Measurements from ENCODE around the gene COL5A1. TPM values are rescaled to one million over a fixed set of nuclear protein-coding genes. Genes with fewer than 3 reads are reported as not detected.
A peak's percentile ranks its signal among the peaks of the same experiment; 100 is the strongest.

Gene COL5A1
- total RNA-seq, 6 donors from 2014 or later: 7.5 to 75.4 (median 27.4) TPM

- H3K9me3 ChIP-seq: no peaks in the 10 kb centered on the region
- H3K4me1 ChIP-seq: no peaks in the 10 kb centered on the region
- TF ChIP-seq CTCF (IDR thresholded peaks at IDR 0.05) (no peak), POLR2A (IDR thresholded peaks at IDR 0.05) (no peak), POLR2AphosphoS5 (IDR thresholded peaks at IDR 0.05) (no peak), EP300 (IDR thresholded peaks at IDR 0.05) (no peak)
- peaks cover 0 to 3% (median 0%) of the 10 kb centered on the region in 4 donors for H3K36me3 ChIP-seq
- 73 to 94% methylated on average over 14 to 34 of the region's 34 CpGs for WGBS, 2 donors
- H3K4me3 ChIP-seq: no peak overlapping the region
- H3K27ac ChIP-seq: no peak overlapping the region
- ATAC-seq (ENCODE audit: low FRiP score in 2 of 2): no peak
- peak in 1 of 2 donors; percentile 74 for DNase-seq
- H3K27me3 ChIP-seq: no peaks in the 10 kb centered on the region
These were observed 197.2 kb downstream of the COL5A1 start for GRCh38 chr9:134838651-134839454.

GRCh38 chr9:134839455-134840125 is 198.0 kb downstream of the COL5A1 start:
- TF ChIP-seq EP300 (IDR thresholded peaks at IDR 0.05) (no peak), POLR2A (IDR thresholded peaks at IDR 0.05) (no peak), POLR2AphosphoS5 (IDR thresholded peaks at IDR 0.05) (no peak), CTCF (IDR thresholded peaks at IDR 0.05) (no peak)
- no peaks in the 10 kb centered on the region for H3K27me3 ChIP-seq
- H3K4me1 ChIP-seq: no peaks in the 10 kb centered on the region
- 91% methylated on average over 20 of the region's 21 CpGs; no CpG with 5 or more reads in 1 of the 2 donors for WGBS, 2 donors
- peaks cover 0 to 3% (median 0%) of the 10 kb centered on the region in 4 donors for H3K36me3 ChIP-seq
- no peak overlapping the region for H3K27ac ChIP-seq
- DNase-seq (peak in 1 of 2 donors; percentile 56), ATAC-seq (ENCODE audit: low FRiP score in 2 of 2) (no peak)
- no peak overlapping the region for H3K4me3 ChIP-seq
- no peaks in the 10 kb centered on the region for H3K9me3 ChIP-seq

GRCh38 chr9:134840511-134840910 is 198.9 kb downstream of the COL5A1 start:
- no peaks in the 10 kb centered on the region for H3K9me3 ChIP-seq
- H3K36me3 ChIP-seq: peaks cover 0 to 3% (median 0%) of the 10 kb centered on the region in 4 donors
- no peak overlapping the region for H3K4me3 ChIP-seq
- TF ChIP-seq EP300 (IDR thresholded peaks at IDR 0.05) (no peak), POLR2AphosphoS5 (IDR thresholded peaks at IDR 0.05) (no peak), CTCF (IDR thresholded peaks at IDR 0.05) (no peak), POLR2A (IDR thresholded peaks at IDR 0.05) (no peak)
- no peak overlapping the region for H3K27ac ChIP-seq
- H3K27me3 ChIP-seq: no peaks in the 10 kb centered on the region
- ATAC-seq (ENCODE audit: low FRiP score in 2 of 2) (no peak), DNase-seq (no peak)
- WGBS, 2 donors: 82 to 85% methylated on average over 7 to 12 of the region's 12 CpGs
- H3K4me1 ChIP-seq: no peaks in the 10 kb centered on the region

- H3K36me3 ChIP-seq: peaks cover 0 to 3% (median 0%) of the 10 kb centered on the region in 4 donors
- no peak for TF ChIP-seq POLR2A (IDR thresholded peaks at IDR 0.05)
- TF ChIP-seq CTCF (IDR thresholded peaks at IDR 0.05): no peak
- TF ChIP-seq POLR2AphosphoS5 (IDR thresholded peaks at IDR 0.05): no peak
- no peak for TF ChIP-seq EP300 (IDR thresholded peaks at IDR 0.05)
- DNase-seq: peak in 1 of 2 donors; percentile 37
- H3K27ac ChIP-seq: no peak overlapping the region
- H3K4me3 ChIP-seq: no peak overlapping the region
- ATAC-seq (ENCODE audit: low FRiP score in 2 of 2): no peak
- WGBS, 2 donors: 94 to 96% methylated on average over 5 to 15 of the region's 15 CpGs
- H3K27me3 ChIP-seq: no peaks in the 10 kb centered on the region
- H3K9me3 ChIP-seq: no peaks in the 10 kb centered on the region
- H3K4me1 ChIP-seq: no peaks in the 10 kb centered on the region
These were observed 199.7 kb downstream of the COL5A1 start for GRCh38 chr9:134841180-134841904.

Measured in upper lobe of left lung (tissue), 6 donors.